ENCODE results near the gene SSR1. TPM values are rescaled to one million over a fixed set of nuclear protein-coding genes. Genes with fewer than 3 reads are reported as not detected.

SSR1 gene
- total and polyA plus RNA-seq, 2 of the 13 experiments (the other 11 are each of a cell fraction or from before 2014, with no cell fraction given), result 203 to 243 TPM

- no peak for TF ChIP-seq SNRNP70 (IDR thresholded peaks at IDR 0.05; ENCODE audit: low read depth, low read length)
- TF ChIP-seq RORA (CRISPR knock-in tag; IDR thresholded peaks at IDR 0.05), result no peak
- no peak for TF ChIP-seq MZF1 (CRISPR knock-in tag; IDR thresholded peaks at IDR 0.05; ENCODE audit: borderline replicate concordance)
- TF ChIP-seq ARNT2 (CRISPR knock-in tag; IDR thresholded peaks at IDR 0.05; ENCODE audit: low read depth), result no peak
- TF ChIP-seq HINFP (CRISPR knock-in tag; IDR thresholded peaks at IDR 0.05; ENCODE audit: low read depth), result 0 out of 2 replicates have a peak, but pooled peaks have one; percentile 23
- peak; percentile 70 for TF ChIP-seq MLX (CRISPR knock-in tag; IDR thresholded peaks at IDR 0.05)
- peak; percentile 66; the same call in 1 of the 2 replicates for TF ChIP-seq AHDC1 (CRISPR knock-in tag; IDR thresholded peaks at IDR 0.05; ENCODE audit: borderline replicate concordance)
- no peak for TF ChIP-seq ZBTB2 (CRISPR knock-in tag; IDR thresholded peaks at IDR 0.05; ENCODE audit: low read depth)
- peak; percentile 47 for TF ChIP-seq RBM39 (IDR thresholded peaks at IDR 0.05; ENCODE audit: low read depth, low read length, poor library complexity, severe bottlenecking)
- TF ChIP-seq TFE3 (CRISPR knock-in tag; IDR thresholded peaks at IDR 0.05), result peak; percentile 75; the same call in 1 of the 2 replicates
- peak; percentile 98 for TF ChIP-seq CTCF (CRISPR knock-in tag; IDR thresholded peaks at IDR 0.05)
- no peak for TF ChIP-seq ZFYVE20 (CRISPR knock-in tag; IDR thresholded peaks at IDR 0.05; ENCODE audit: borderline replicate concordance, low read depth)
- TF ChIP-seq ZNF790 (CRISPR knock-in tag; IDR thresholded peaks at IDR 0.05; ENCODE audit: borderline replicate concordance), result no peak
- no peak for TF ChIP-seq ZNF180 (CRISPR knock-in tag; IDR thresholded peaks at IDR 0.05; ENCODE audit: borderline replicate concordance, low read depth)
- TF ChIP-seq SMAD9 (CRISPR knock-in tag; IDR thresholded peaks at IDR 0.05), result no peak
These were observed 74.0 kb downstream of the SSR1 start (continued) for GRCh38 chr6:7238900-7239589.
